Measurements from ENCODE around the gene SERPINA5. TPM values are rescaled to one million over a fixed set of nuclear protein-coding genes. Genes with fewer than 3 reads are reported as not detected.

The SERPINA5 gene
- polyA plus RNA-seq, 1 donor from 2014 or later = not detected

- no peak overlapping the region for H3K4me3 ChIP-seq (ENCODE audit: low read length)
- H3K27ac ChIP-seq (ENCODE audit: low read length) = no peak overlapping the region
- no peaks in the 10 kb centered on the region for H3K9me3 ChIP-seq (ENCODE audit: low read length)
- no peaks in the 10 kb centered on the region for H3K36me3 ChIP-seq (ENCODE audit: insufficient read depth, low read length)
- no peaks in the 10 kb centered on the region for H4K20me1 ChIP-seq (ENCODE audit: insufficient read depth)
- no peaks in the 10 kb centered on the region for H3K9me2 ChIP-seq (ENCODE audit: insufficient read depth, low read length)
- H3K9ac ChIP-seq (ENCODE audit: low read length) = no peak overlapping the region
- H3K27me3 ChIP-seq (ENCODE audit: insufficient read depth, low read depth, low read length) = no peaks in the 10 kb centered on the region
- H2AFZ ChIP-seq (ENCODE audit: low read depth, low read length) = no peak overlapping the region
- no peak overlapping the region for H3K4me2 ChIP-seq (ENCODE audit: low read length)
- no peaks in the 10 kb centered on the region for H3F3A ChIP-seq (ENCODE audit: insufficient read depth, low read length, poor library complexity, severe bottlenecking)
- no peak for TF ChIP-seq SMC3 (conservative IDR thresholded peaks at IDR 0.05; ENCODE audit: poor library complexity)
- TF ChIP-seq EZH2 (IDR thresholded peaks at IDR 0.05; ENCODE audit: borderline replicate concordance, insufficient read depth, low read length, poor library complexity, severe bottlenecking) = no peak
- no peak for TF ChIP-seq RAD21 (conservative IDR thresholded peaks at IDR 0.05)
- TF ChIP-seq EP300 (conservative IDR thresholded peaks at IDR 0.05; ENCODE audit: poor library complexity, severe bottlenecking) = no peak
- no peak for TF ChIP-seq MXI1 (conservative IDR thresholded peaks at IDR 0.05; ENCODE audit: poor library complexity, severe bottlenecking)
- TF ChIP-seq TAF1 (IDR thresholded peaks at IDR 0.05; ENCODE audit: low read depth) = no peak
- TF ChIP-seq POLR2AphosphoS5 (IDR thresholded peaks at IDR 0.05) = no peak
- no peak for TF ChIP-seq CTCF (IDR thresholded peaks at IDR 0.05; ENCODE audit: poor library complexity, severe bottlenecking)
- TF ChIP-seq REST (IDR thresholded peaks at IDR 0.05; ENCODE audit: borderline replicate concordance) = no peak
- no peaks in the 10 kb centered on the region for H3K79me2 ChIP-seq (replicated peaks; ENCODE audit: insufficient read depth, low read length)
These were observed 7.5 kb upstream of the SERPINA5 start for GRCh38 chr14:94573475-94574277.

GRCh38 chr14:94574336-94574735 is 6.9 kb upstream of the SERPINA5 start:
- Histone ChIP-seq H3K9me2 (ENCODE audit: insufficient read depth, low read length) (no peaks in the 10 kb centered on the region), H4K20me1 (ENCODE audit: insufficient read depth) (no peaks in the 10 kb centered on the region), H3K4me2 (ENCODE audit: low read length) (no peak overlapping the region), H3K27ac (ENCODE audit: low read length) (no peak overlapping the region), H3K27me3 (ENCODE audit: insufficient read depth, low read depth, low read length) (no peaks in the 10 kb centered on the region), H3K4me3 (ENCODE audit: low read length) (no peak overlapping the region), H3K36me3 (ENCODE audit: insufficient read depth, low read length) (no peaks in the 10 kb centered on the region), H3K9ac (ENCODE audit: low read length) (no peak overlapping the region), H3F3A (ENCODE audit: insufficient read depth, low read length, poor library complexity, severe bottlenecking) (no peaks in the 10 kb centered on the region), H2AFZ (ENCODE audit: low read depth, low read length) (no peak overlapping the region), H3K9me3 (ENCODE audit: low read length) (no peaks in the 10 kb centered on the region), H3K79me2 (replicated peaks; ENCODE audit: insufficient read depth, low read length) (no peaks in the 10 kb centered on the region)
- no peak for TF ChIP-seq MXI1 (conservative IDR thresholded peaks at IDR 0.05; ENCODE audit: poor library complexity, severe bottlenecking)
- no peak for TF ChIP-seq TAF1 (IDR thresholded peaks at IDR 0.05; ENCODE audit: low read depth)
- no peak for TF ChIP-seq EP300 (conservative IDR thresholded peaks at IDR 0.05; ENCODE audit: poor library complexity, severe bottlenecking)
- no peak for TF ChIP-seq SMC3 (conservative IDR thresholded peaks at IDR 0.05; ENCODE audit: poor library complexity)
- TF ChIP-seq REST (IDR thresholded peaks at IDR 0.05; ENCODE audit: borderline replicate concordance) = no peak
- no peak for TF ChIP-seq POLR2AphosphoS5 (IDR thresholded peaks at IDR 0.05)
- TF ChIP-seq CTCF (IDR thresholded peaks at IDR 0.05; ENCODE audit: poor library complexity, severe bottlenecking) = no peak
- TF ChIP-seq EZH2 (IDR thresholded peaks at IDR 0.05; ENCODE audit: borderline replicate concordance, insufficient read depth, low read length, poor library complexity, severe bottlenecking) = no peak
- no peak for TF ChIP-seq RAD21 (conservative IDR thresholded peaks at IDR 0.05)
